Activated T-cell treated with anti-CD3 and anti-CD28 coated beads for 4 hours (primary cell): ENCODE measurements around the gene GNRH2.
"Not testable (repeated sequence)": the region's sequence is repeated elsewhere in the genome, so short reads cannot be mapped to it uniquely, and the experiment has no call there.

Experiments
- DNase-seq: peaks from one replicate; pipeline ENCODE4 v3.0.0-alpha.2; 2020

Gene GNRH2

DNA sequence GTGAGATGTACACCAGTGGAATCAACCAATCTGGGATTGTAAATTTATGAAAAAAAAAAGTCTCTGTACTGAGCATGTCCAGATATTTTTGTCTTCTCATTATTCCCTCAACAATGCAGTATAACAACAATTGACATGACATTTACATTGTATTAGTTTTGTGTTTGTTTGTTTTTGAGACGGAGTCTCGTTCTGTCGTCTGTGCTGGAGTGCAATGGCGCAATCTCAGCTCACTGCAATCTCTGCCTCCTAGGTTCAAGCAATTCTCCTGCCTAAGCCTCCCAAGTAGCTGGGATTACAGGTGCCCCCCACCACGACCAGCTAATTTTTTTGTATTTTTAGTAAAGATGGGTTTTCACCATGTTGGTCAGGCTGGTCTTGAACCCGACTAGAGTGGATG is 31.9 kb downstream of the GNRH2 start:
- not testable (repeated sequence) for DNase-seq

DNA sequence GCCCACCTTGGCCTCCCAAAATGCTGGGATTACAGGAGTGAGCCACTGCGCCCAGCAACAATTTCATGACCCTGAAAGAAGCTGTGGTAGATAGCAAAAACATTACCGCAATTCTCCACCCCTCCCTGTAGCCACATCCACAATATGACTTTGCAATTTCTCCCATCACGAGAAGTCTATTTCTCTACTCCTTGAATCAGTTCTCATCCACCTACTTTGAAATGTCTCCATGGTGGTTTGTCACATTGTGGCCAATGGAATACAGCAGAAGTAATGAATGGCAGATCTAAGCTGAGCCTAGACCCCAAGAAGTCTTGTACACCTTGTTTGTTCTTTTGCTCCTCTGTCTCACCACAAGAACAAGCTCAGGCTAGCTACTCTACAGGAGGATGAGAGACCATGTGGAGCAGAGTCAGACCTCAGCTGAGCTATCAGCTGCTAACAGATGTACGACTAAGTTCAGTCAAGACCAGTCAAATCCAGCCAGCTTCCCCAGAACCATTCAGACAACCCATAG is 34.3 kb downstream of the GNRH2 start:
- DNase-seq, result no peak

DNA sequence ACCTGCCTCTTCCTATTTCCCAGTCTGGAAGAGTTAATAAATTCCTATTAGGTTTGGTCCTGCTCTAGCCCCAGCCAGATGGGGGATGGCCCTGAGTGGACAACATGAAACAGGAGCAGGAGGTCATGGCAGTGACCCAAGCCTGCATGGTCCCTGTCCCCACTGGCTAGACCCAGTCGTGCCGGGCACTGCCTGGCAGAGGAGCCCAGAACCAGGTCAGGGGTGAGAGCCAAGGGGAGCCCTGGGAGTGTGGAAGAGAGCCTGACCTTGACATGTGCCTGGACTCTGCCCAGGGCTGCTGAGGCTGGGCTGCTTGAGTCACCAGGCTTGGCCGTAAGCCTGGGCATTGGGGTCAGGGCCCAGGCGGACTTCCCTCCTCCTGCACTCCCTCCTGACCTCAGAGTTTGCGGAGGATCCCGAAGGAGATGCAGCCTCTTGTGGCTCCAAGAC is 37.5 kb downstream of the GNRH2 start:
- no peak for DNase-seq

DNA sequence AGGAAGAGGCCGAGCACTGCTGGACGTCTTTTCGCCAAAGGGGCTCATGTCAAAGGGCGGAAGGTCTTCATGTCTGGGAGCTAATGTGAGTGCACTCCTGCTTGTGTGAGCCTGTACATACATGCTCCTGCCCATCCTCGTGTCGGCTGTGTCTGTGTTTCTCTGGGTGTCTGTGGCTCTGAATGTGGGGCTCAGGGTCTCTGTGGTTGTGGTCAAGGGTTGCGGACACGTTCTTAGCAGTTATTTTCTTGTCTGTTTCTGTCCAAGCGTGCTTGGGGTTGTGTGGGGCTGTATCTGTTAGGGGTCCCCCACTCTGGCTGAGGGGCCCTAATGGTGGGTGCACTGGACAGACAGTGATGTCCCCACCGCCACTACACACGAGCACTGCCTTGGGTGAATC is 38.2 kb downstream of the GNRH2 start:
- DNase-seq, result no peak

DNA sequence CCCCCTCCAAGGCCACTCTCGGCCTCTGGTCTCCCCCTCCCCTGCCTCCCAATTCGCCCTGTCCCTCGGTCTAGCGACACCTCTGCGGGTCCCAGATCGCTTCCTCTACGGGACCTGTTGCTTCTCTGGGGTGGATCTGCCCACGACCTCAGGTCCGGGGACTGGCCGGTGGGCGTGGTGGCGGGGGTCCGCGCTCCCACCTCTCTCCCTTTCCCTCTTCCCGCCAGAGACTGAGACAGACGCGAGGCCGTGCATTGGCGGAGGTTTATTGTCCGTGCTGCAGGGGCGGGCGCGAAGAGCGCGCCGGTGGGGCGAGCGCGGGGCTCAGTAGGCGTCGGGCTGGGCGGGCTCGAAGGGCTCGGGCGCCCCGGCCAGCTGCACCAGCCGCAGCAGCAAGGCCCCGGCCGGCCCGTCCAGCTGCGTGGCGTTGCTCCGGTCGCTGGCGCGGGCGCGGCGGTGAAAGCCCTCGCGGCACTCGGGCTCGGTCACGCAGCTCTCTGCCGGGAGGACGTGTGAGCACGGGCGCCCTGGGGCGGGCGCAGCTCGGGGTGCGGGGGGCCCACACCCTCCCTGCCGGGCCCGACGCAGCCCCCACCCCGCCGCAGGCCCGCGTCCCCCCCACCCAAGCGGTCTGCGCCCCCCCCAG is 39.0 kb downstream of the GNRH2 start:
- no peak for DNase-seq

DNA sequence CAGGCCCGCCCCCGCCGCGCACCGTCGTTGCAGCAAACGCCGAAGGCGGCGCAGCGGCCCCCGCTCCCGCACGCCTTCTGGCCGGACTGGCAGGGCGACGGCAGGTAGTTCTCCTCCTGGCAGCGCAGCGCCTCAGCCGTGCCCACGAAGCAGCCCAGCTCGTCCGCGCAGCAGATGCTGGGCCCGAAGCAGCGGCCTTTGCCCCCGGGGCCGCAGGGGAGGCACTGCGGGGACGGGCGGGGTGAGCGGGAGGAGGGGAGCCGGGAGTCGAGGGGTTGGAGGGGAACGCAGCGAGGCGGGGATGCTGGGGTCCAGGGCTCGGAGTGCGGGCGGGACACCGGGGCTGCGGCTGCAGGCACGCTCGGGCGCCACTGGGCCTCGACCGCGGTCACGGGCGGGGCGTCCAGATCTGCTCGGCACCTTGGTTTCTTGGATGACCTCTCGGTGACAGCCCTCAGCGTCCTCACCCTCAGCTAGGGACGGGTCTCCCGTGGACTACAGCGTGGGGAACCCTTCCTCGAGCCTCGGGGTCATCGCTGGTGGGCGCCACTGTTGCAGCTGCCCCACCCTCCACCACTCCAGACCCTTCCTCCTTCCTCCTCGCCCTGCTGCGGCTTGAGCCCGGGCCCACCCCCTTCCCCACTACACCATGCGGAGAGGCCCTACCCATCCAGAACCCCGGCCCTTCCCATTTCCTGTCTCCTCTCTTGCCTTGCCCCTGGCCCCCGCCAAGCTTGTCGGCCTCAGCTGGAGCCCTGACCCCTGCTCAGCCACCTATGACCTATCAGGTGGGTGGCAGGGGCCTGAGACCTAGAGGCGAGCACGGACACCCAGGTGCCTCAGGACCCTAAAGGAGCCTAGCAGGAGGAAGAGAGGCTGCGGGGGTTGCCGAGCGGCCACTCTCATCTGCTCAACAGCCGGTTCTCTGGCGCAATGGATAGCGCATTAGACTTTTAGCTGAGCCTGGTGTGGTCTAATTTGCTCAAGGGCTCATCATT is 39.8 kb downstream of the GNRH2 start:
- no peak for DNase-seq

DNA sequence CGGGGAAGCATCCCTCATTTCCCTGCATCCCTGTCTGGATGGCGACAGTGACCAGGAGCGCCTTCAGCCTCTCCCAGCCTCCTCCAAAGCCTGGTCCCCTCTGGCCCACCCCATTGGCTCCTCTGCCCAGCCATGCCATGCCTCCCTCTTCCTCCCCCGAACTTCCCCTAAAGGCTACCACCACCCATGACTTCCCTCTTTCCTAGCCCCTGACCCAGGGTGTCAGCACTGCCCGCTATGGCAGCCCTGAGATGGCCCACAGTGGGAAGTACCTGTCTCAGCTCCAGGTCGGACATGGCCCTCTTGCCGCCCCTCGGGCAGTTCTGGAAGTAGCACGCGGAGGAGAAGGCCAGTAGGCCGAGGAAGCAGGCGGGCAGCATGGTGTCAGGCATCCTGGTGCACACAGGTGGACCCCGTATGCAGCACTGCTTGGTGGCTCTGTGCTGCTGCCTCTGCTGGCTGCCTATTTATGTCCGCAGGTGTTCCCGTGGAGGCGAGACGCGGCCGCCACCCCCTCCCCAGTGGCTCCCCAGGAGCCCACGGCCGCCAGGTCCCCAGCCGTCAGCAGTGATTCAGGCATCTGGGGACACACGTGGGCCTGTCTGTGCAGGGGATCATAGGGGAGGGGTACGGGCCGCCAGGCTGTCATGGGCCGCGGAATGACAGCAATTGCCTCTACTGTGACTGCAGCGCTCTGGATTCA is 41.0 kb downstream of the GNRH2 start, which contains the start of gene AVP:
AVP (minus strand) TSS at position 442 of the 703 bp plus-strand sequence; CDS start at position 392, 50 bp downstream.
- DNase-seq, result no peak

DNA sequence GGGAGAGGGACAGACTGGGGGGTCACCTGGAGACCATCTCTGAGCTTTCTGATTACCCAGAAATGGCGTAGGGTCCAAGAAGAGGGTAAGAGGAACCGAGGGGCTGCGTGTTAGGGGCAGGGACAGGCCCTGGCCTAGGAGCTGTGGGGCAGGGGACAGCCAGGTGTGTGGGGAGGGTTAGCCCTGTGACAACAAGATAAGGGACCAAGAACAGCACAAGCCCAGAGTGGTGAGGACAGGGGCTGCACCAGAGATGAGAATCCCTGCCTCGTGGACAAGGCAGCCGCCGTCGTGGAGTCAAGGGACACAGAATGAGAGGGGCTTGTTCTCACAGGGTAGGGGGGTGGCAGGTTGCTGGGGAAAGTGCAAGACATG is 41.6 kb downstream of the GNRH2 start:
- DNase-seq, result no peak

DNA sequence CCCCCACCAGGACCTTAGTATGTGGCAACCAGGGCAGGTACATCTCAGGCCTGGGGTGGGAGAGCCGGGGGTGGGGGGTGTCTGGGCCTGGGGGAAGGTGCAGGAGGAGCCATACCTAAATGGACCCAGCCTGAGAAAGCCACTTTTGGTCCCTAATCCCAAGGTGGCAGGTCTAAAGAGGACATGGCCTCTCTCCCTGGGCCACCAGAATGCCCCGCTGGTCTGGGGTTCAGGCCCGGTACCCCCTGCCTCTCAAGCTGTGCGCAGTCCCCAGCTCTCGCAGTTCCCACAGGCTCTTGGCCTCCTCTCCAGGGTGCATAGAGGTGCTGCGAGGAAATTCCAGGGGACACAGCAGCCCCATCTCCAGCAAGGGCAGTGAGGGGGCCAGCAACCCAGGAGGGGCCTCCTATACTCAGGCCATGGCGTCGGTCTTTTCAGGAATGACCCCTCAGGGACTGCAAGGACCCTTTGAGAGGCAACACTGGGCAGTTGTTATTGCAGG is 42.2 kb downstream of the GNRH2 start:
- no peak for DNase-seq

DNA sequence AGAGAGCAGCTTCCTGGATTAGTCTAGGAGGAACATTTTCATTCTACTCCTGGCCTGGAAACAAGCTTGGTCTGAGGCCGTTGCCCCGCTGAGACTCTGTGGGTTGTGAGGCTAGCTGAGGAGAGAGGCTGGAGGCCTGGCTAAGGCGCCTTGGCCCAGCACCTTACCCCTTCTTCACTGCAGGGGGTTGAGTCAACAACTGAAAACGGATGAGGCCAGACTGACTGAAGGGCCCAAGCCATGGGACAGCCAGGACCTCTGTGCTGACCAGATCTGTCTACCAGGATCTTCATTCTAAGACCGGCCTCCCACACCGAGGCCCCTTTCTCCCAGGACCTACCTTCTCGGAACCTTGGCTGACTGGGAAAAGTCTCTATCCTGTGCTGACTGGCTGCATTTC is 44.6 kb downstream of the GNRH2 start:
- no peak for DNase-seq

DNA sequence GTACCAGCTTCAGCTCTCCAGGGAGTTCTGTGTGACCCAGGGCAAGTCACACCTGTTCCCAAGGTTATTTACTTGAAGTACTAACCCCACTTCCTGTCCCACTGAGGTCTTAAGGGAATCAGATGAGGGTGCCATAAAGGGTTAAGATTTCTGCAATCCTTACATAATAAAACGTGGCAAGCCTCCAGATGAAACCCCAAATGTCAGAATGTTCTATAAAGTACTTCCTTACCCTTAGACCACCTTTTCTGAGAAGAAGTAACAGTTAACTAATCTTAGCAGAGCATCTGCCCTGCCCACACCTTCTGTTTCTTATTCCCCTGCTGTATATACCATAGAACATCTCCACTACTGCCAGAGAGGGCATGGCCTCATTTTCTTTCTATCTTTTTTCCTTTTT is 47.1 kb downstream of the GNRH2 start:
- no peak for DNase-seq

DNA sequence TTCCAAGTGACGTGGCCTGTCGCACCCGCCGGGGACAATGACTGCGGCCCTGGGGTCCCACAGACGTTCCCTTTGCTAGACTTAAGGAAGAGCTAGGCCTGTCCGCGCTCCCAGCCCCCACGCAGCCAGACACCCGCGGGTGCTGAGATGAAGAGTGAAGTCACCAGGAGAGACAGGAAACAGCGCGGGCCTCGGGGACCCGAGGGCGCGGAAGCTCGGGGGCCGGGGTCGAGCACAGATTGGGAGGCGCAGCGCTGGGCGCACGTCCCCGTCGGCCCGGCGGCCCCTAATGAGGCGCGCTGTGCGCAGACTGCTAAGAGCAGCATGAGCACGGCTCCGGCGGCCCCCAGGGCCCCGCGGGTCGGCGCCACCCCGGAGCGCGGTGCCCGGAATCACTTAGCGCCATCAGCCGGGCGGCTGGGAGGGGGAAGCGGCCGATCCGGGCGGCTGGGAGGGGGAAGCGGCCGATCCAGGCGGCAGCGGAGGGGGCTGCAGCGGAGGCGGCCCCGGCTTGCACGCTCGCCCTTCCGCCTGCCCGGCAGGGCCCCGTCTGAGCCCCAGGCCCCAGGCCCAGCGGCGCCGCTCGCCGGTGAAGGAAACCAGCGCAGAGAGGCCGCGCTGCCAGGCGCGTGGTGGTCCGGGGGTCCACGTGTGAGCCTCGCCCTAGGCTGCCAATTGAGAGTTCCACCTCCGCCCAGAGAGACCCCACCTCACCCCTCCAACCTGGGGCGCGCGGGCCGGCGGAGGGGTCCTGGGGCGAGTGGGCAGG is 49.4 kb downstream of the GNRH2 start:
- peak; percentile 37 for DNase-seq

DNA sequence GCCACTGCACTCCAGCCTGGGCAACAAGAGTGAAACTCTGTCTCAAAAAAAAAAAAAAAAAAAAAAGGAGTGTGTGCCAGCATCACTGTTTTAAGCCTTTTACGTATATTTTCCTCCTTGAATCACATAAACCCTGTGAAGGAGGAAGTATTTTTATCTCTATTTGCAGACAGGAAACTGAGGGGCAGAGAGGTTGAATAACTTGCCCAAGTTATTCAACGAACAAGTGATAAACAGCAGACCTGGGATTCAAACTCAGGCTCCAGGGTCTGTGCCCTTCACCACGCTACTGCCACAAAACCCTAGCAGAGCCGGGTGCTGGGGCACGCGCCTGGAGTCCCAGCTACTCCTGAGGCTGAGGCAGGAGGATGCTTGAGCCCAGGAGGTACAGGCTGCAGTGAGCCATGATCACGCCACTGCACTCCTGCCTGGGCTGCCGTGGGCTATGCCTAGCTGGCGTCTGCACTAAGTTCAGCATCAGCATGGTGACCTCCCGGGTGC is 50.5 kb downstream of the GNRH2 start:
- DNase-seq, result no peak

DNA sequence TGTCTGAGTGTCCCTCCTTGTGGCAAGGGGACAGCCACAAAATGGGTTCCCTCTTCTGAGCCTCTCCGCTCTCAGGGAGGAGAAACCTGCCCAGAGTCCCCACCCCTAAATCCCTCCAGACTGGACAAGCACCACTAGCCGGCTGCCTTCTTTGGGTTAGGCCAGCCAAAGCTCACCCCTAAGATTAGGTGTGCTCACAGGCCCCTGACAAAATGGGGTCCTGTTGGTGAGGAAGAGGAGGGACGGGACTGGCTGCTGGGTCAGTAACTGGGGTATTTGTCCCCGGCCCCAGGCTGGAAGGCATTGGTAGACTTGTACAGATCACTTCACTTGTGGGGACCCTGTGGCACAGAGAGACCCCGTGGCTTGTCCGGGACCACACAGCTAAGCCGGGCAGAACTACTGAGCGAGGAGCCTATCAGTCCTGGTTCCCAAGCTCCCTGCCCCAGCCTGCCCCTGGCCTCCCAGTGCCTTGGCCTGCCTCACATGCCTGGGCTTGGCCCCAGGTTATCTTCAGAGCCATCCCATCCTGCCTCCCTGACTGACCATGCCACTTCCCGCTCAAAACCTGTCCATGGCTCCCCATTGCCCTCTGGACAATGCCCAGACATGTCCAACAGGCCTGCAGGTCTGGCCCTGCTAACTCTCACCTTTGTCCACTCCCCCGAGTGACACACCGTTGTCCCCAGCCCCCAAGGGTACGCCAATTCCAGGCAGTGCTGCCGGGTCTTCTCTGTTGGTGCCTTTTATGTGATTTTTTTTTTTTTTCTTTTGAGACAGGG is 51.6 kb downstream of the GNRH2 start:
- DNase-seq, result no peak
